ENCODE measurements around the gene ALDOC. TPM values are rescaled to one million over a fixed set of nuclear protein-coding genes. Genes with fewer than 3 reads are reported as not detected.

The ALDOC gene
- total RNA-seq, 2 experiments from 2014 or later: 46.2 to 62.4 TPM

DNA sequence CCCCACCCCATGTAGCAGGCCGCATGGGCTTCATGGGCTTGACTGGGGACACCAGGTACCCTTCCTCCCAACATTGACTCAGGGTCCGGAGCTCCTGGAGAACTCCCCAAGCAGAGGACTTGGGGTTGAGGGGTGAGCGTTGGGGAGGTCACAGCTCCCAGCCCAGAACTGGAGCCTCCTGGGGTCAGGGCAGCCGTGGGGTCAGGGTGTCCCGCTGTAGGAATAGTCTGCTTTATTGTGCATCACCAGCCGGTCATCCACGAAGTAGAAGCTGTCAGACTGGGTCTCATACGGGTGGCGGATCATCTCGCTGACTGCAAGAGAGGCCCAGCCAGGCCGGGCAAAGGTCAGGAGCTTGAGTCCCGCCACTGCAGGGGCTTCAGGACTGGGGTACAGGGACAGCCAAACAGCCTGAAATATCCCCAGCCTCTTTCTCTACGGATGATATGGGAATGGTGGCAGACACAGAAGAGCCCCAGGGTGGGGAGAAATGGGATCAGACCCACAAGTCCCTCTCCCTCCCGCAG, 29.5 kb downstream of the ALDOC start:
- peaks cover 27% of the 10 kb centered on the region for H3K4me1 ChIP-seq (ENCODE audit: insufficient read depth, low read length, poor library complexity, severe bottlenecking)
- no peak overlapping the region for H3K4me3 ChIP-seq (ENCODE audit: low read depth, low read length, poor library complexity, severe bottlenecking)
- CTCF ChIA-PET (ENCODE audit: unreplicated experiment): no interaction called here
- H3K9me2 ChIP-seq (ENCODE audit: insufficient read depth, low read length): no peaks in the 10 kb centered on the region
- H3K4me2 ChIP-seq (ENCODE audit: low read length): no peak overlapping the region; the same call in 1 of the 2 replicates
- no peak overlapping the region for H3K27ac ChIP-seq (ENCODE audit: low read depth, low read length, poor library complexity, severe bottlenecking)
- TF ChIP-seq CTCF (conservative IDR thresholded peaks at IDR 0.05; ENCODE audit: low read length) (no peak), EZH2phosphoT487 (IDR thresholded peaks at IDR 0.05; ENCODE audit: borderline replicate concordance, low read depth, low read length) (no peak)
- DNase-seq (ENCODE audit: low spot score): no peak
- no peaks in the 10 kb centered on the region for H4K20me1 ChIP-seq (ENCODE audit: insufficient read depth, low read length)
- intact Hi-C loops (cut with micrococcal nuclease; ENCODE audit: unreplicated experiment): no loop called here
- H2AFZ ChIP-seq (ENCODE audit: low read length): no peak overlapping the region
- no peaks in the 10 kb centered on the region for H3K36me3 ChIP-seq (ENCODE audit: insufficient read depth, low read length)
- POLR2A ChIA-PET: interaction anchor here (0.6 kb wide), 1 partner anchor 102 kb away, joined by 5 read pairs; no protein-coding TSS in a partner anchor
- no peaks in the 10 kb centered on the region for H3K79me2 ChIP-seq (ENCODE audit: insufficient read depth, low read depth, low read length)
- BruUV-seq (replicated peaks): no TSS peak
- no peaks in the 10 kb centered on the region for H3K9me3 ChIP-seq (ENCODE audit: low read length)

DNA sequence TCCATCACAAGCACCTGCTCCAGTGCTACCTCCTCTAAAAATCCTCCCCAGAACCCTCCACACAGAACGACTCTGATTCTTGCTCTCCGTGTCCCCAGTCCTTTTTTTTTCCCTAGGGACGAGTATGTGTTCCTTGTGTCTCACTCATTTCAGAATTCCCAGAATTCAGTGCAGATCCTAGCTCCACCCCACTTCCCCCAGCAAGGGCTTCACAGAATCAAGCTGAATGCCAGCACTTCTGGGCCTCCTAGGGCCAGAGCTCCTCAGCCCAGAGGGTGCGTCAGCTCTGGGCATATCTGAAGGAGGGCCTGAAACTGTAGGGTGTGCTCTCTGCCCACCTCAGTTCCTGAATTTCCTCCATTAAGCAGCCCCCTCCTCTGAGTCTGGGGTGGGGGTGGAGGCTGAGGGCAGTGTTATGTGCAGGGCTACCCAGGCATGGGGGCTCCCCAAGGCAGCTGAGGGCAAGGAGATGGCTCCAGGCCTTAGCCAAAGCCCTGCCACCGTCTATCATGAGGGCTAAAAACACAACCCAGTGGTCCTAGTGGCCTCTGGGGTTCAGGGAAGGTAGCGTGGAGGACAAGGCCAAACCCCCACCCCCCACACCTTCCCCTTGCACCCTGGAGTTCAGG, 30.8 kb downstream of the ALDOC start:
- Histone ChIP-seq H3K36me3 (ENCODE audit: insufficient read depth, low read length) (no peaks in the 10 kb centered on the region), H4K20me1 (ENCODE audit: insufficient read depth, low read length) (no peaks in the 10 kb centered on the region), H2AFZ (ENCODE audit: low read length) (no peak overlapping the region), H3K9me2 (ENCODE audit: insufficient read depth, low read length) (no peaks in the 10 kb centered on the region), H3K4me1 (ENCODE audit: insufficient read depth, low read length, poor library complexity, severe bottlenecking) (peaks cover 19% of the 10 kb centered on the region), H3K4me3 (ENCODE audit: low read depth, low read length, poor library complexity, severe bottlenecking) (no peak overlapping the region), H3K27ac (ENCODE audit: low read depth, low read length, poor library complexity, severe bottlenecking) (no peak overlapping the region), H3K79me2 (ENCODE audit: insufficient read depth, low read depth, low read length) (no peaks in the 10 kb centered on the region), H3K4me2 (ENCODE audit: low read length) (no peak overlapping the region), H3K9me3 (ENCODE audit: low read length) (no peaks in the 10 kb centered on the region)
- no peak for DNase-seq (ENCODE audit: low spot score)
- intact Hi-C loops (cut with micrococcal nuclease; ENCODE audit: unreplicated experiment): no loop called here
- TF ChIP-seq EZH2phosphoT487 (IDR thresholded peaks at IDR 0.05; ENCODE audit: borderline replicate concordance, low read depth, low read length): no peak
- no peak for TF ChIP-seq CTCF (conservative IDR thresholded peaks at IDR 0.05; ENCODE audit: low read length)
- no TSS peak for BruUV-seq (replicated peaks)
- ChIA-PET POLR2A (no interaction called here), CTCF (ENCODE audit: unreplicated experiment) (no interaction called here)

DNA sequence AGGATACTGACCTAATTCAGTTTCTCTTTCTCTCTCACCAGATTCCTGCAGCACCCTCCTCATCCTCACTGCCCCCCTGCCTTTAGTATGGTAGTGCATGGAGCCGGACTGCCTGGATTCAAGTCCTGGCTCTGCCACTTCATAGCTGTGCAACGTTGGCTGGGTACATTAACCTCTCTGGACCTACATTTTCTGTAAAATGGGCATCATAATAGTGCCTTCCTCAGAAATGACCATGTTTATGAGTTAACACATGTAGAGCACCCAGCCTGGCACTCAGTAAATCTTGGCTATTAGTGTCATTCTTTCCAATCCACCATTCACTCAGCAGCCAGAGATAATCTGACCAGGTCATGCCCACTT, 31.6 kb downstream of the ALDOC start:
- H3K4me1 ChIP-seq (ENCODE audit: insufficient read depth, low read length, poor library complexity, severe bottlenecking): peaks cover 17% of the 10 kb centered on the region
- no peak overlapping the region for H3K4me2 ChIP-seq (ENCODE audit: low read length)
- H3K36me3 ChIP-seq (ENCODE audit: insufficient read depth, low read length): no peaks in the 10 kb centered on the region
- no peak overlapping the region for H2AFZ ChIP-seq (ENCODE audit: low read length)
- H3K9me2 ChIP-seq (ENCODE audit: insufficient read depth, low read length): no peaks in the 10 kb centered on the region
- H4K20me1 ChIP-seq (ENCODE audit: insufficient read depth, low read length): no peaks in the 10 kb centered on the region
- intact Hi-C loops (cut with micrococcal nuclease; ENCODE audit: unreplicated experiment): no loop called here
- no peaks in the 10 kb centered on the region for H3K9me3 ChIP-seq (ENCODE audit: low read length)
- TF ChIP-seq CTCF (conservative IDR thresholded peaks at IDR 0.05; ENCODE audit: low read length): no peak
- ChIA-PET CTCF (ENCODE audit: unreplicated experiment) (no interaction called here), POLR2A (no interaction called here)
- DNase-seq (ENCODE audit: low spot score): no peak
- no peaks in the 10 kb centered on the region for H3K79me2 ChIP-seq (ENCODE audit: insufficient read depth, low read depth, low read length)
- H3K4me3 ChIP-seq (ENCODE audit: low read depth, low read length, poor library complexity, severe bottlenecking): no peak overlapping the region
- no TSS peak for BruUV-seq (replicated peaks)
- H3K27ac ChIP-seq (ENCODE audit: low read depth, low read length, poor library complexity, severe bottlenecking): no peak overlapping the region

Data from OCI-LY7 (cell line).